MCF 10A (cell line): ENCODE measurements around the gene UBE2D1. TPM values are rescaled to one million over a fixed set of nuclear protein-coding genes. Genes with fewer than 3 reads are reported as not detected.

ENCODE experiments used
- BruUV-seq: library from RNA; stranded (reverse); fragments of 400-500 nt; replicated peaks from 2 replicates; lab custom pipeline; 2021; lab: Mats Ljungman, UMichigan
- CTCF ChIA-PET: fragments of 300-600 bp; sonication (Branson Sonifier 250); formaldehyde crosslinking; extraction: SDS; loops from one replicate; lab custom pipeline; 2021; ENCODE audit warnings: antibody characterized with exemption, inconsistent platforms; lab: Yijun Ruan, JAX
- POLR2A ChIA-PET: fragments of 300-600, 350-650 bp; sonication (Branson Sonifier 250); formaldehyde crosslinking; extraction: SDS; loops from one replicate; lab custom pipeline; 2020; ENCODE audit warnings: antibody characterized with exemption, inconsistent platforms; lab: Yijun Ruan, JAX
- DNase-seq: peaks from one replicate; pipeline ENCODE4 v3.0.0-alpha.2; 2018; ENCODE audit not compliant: unreplicated experiment
- H3K27ac Mint-ChIP-seq: one replicate; pipeline ENCODE4 v1.8.0; 2022; ENCODE audit warnings: mild to moderate bottlenecking, low read depth, mixed read lengths; ENCODE audit not compliant: unreplicated experiment
- H3K27me3 Mint-ChIP-seq: one replicate; pipeline ENCODE4 v1.8.0; 2022; ENCODE audit warnings: mixed read lengths; ENCODE audit not compliant: insufficient read depth, unreplicated experiment
- H3K36me3 Mint-ChIP-seq: one replicate; pipeline ENCODE4 v1.8.0; 2022; ENCODE audit warnings: mild to moderate bottlenecking, moderate library complexity, mixed read lengths; ENCODE audit not compliant: insufficient read depth, unreplicated experiment
- H3K4me1 Mint-ChIP-seq: one replicate; pipeline ENCODE4 v1.8.0; 2022; ENCODE audit warnings: mixed read lengths; ENCODE audit not compliant: insufficient read depth, unreplicated experiment
- H3K4me3 Mint-ChIP-seq: one replicate; pipeline ENCODE4 v1.8.0; 2022; ENCODE audit warnings: mild to moderate bottlenecking, moderate library complexity, mixed read lengths; ENCODE audit not compliant: unreplicated experiment
- H3K9me3 Mint-ChIP-seq: one replicate; pipeline ENCODE4 v1.8.0; 2022; ENCODE audit warnings: mixed read lengths; ENCODE audit not compliant: unreplicated experiment
- CTCF ChIP-seq: fragments of 200-600 bp; IDR thresholded peaks from one replicate; pipeline ENCODE4 v1.8.0; 2022; ENCODE audit warnings: antibody characterized with exemption, mild to moderate bottlenecking; ENCODE audit not compliant: unreplicated experiment
- intact Hi-C: fragments of 100-400 bp; cut with micrococcal nuclease; formaldehyde crosslinking; loops from 2 replicates; pipeline ENCODE4 v1.14.1; 2022
- total RNA-seq: library from RNA; stranded (reverse); gene quantifications from 2 replicates; pipeline ENCODE4 v1.2.3, GENCODE V29; 2022

The UBE2D1 gene
- total RNA-seq, 1 experiment from 2014 or later, result 12.2 TPM

DNA sequence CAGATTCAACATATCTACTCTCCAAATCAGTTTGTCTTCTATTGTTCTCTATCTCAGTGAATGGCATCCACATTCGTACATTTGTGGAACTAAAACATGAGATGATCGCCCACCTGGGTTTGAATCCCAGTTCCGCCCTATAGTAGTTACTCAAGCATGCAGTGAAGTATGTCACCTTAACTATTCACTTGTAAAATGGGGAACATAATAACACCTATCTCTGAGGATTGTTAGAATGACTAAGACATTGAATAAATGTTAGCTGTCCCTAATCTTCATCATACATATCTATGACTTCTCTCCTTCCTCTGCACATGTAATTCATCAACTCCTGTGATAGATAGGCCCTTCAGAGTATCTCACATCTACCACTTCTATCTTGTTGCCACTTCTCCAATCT, 24.7 kb downstream of the UBE2D1 start:
- no peak overlapping the region for H3K27ac Mint-ChIP-seq
- ChIA-PET POLR2A (interaction anchor here (0.6 to 1.9 kb wide), 5 partner anchors 9 to 266 kb away, joined by 3 to 8 read pairs (median 3); partner anchors contain the start of gene UBE2D1), CTCF (interaction anchor here (1.4 kb wide), 1 partner anchor 25 kb away, joined by 5 read pairs; the partner anchor contains the start of gene TFAM)

GRCh38 chr10:58360412-58361004, 25.7 kb downstream of the UBE2D1 start:
- H3K27ac Mint-ChIP-seq, result peak overlapping the region; percentile 26
- H3K36me3 Mint-ChIP-seq, result peaks cover 14% of the 10 kb centered on the region
- no peaks in the 10 kb centered on the region for H3K9me3 Mint-ChIP-seq
- no peaks in the 10 kb centered on the region for H3K27me3 Mint-ChIP-seq
- ChIA-PET CTCF (interaction anchor here (0.6 to 1.4 kb wide), 5 partner anchors 24 to 780 kb away, joined by 3 to 8 read pairs (median 4); partner anchors contain the start of gene TFAM), POLR2A (interaction anchor here (0.7 to 1.9 kb wide), 5 partner anchors 10 to 265 kb away, joined by 3 to 8 read pairs (median 3); no protein-coding TSS in a partner anchor)
- DNase-seq, result peak; percentile 63
- no TSS peak for BruUV-seq
- H3K4me3 Mint-ChIP-seq, result no peak overlapping the region
- intact Hi-C loops, result no loop called here
- peaks cover 13% of the 10 kb centered on the region for H3K4me1 Mint-ChIP-seq
- no peak for TF ChIP-seq CTCF

More for the DNA sequence above, 24.7 kb downstream of the UBE2D1 start:
- H3K36me3 Mint-ChIP-seq, result peaks cover 14% of the 10 kb centered on the region
- no TSS peak for BruUV-seq
- no peak for DNase-seq
- no peaks in the 10 kb centered on the region for H3K27me3 Mint-ChIP-seq
- H3K4me3 Mint-ChIP-seq, result no peak overlapping the region
- intact Hi-C loops, result no loop called here
- H3K4me1 Mint-ChIP-seq, result peaks cover 13% of the 10 kb centered on the region
- no peaks in the 10 kb centered on the region for H3K9me3 Mint-ChIP-seq
- TF ChIP-seq CTCF, result no peak

- H3K36me3 Mint-ChIP-seq, result peaks cover 14% of the 10 kb centered on the region
- ChIA-PET CTCF (interaction anchor here (0.5 to 1.2 kb wide), 4 partner anchors 53 to 148 kb away, joined by 3 to 4 read pairs (median 3); no protein-coding TSS in a partner anchor), POLR2A (interaction anchor here (0.7 to 1.9 kb wide), 4 partner anchors 10 to 26 kb away, joined by 3 to 8 read pairs (median 4); no protein-coding TSS in a partner anchor)
- intact Hi-C loops, result no loop called here
- H3K9me3 Mint-ChIP-seq, result no peaks in the 10 kb centered on the region
- no peak overlapping the region for H3K4me3 Mint-ChIP-seq
- no TSS peak for BruUV-seq
- no peak for TF ChIP-seq CTCF
- H3K4me1 Mint-ChIP-seq, result peaks cover 13% of the 10 kb centered on the region
- no peak overlapping the region for H3K27ac Mint-ChIP-seq
- no peak for DNase-seq
- H3K27me3 Mint-ChIP-seq, result no peaks in the 10 kb centered on the region
Measured at GRCh38 chr10:58361353-58361752, 26.5 kb downstream of the UBE2D1 start.

DNA sequence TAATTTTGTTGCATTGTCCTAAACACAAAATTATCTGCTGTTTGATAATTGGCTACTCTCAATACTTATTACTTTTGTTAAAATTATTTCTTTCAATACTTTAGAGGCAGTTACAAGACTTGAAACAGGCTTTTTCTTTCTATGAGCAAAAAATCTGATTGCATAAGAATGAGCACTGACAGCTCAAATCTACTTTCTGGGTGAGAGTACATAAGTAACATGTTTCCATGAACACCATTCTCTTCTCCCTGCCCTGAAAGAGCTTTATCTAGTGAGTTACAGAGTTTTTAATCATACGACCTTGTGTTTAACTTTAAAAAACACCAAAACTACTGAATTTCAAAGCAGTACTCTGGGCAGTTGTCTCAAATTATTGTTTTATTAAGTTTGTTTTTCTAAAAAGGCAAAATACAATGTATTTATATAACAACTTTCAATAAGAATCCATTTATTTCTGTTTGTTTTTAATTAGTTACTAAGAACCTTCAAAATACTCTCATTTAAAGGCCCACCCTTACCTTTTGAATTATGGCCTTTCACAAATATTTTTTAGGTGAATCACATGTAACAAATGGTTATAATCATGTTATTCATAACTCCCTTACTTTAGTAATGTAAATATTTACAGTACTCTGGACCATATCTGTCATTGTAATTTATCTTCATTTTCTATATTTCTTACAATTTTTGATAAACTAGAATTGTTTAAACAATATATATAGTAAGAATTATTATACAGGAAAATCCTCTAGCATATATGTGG, 27.4 kb downstream of the UBE2D1 start:
- CTCF ChIA-PET, result interaction anchor here (0.5 to 1.0 kb wide), 2 partner anchors 63 to 71 kb away, joined by 3 read pairs; no protein-coding TSS in a partner anchor
- Mint-ChIP-seq H3K4me1 (peaks cover 13% of the 10 kb centered on the region), H3K36me3 (peaks cover 14% of the 10 kb centered on the region), H3K27me3 (no peaks in the 10 kb centered on the region), H3K9me3 (no peaks in the 10 kb centered on the region), H3K4me3 (no peak overlapping the region), H3K27ac (no peak overlapping the region)
- no TSS peak for BruUV-seq
- DNase-seq, result no peak
- intact Hi-C loops, result no loop called here
- TF ChIP-seq CTCF, result no peak
- POLR2A ChIA-PET, result no interaction called here
